Muscle of leg (tissue), 11 donors: Measurements from ENCODE around the gene SIGLEC1. TPM values are rescaled to one million over a fixed set of nuclear protein-coding genes. Genes with fewer than 3 reads are reported as not detected.

Experiments
- DNase-seq: peaks from one replicate; pipeline ENCODE4 v3.0.0; 2013
- H3K27ac ChIP-seq: one replicate; pipeline ENCODE4 v1.5.1; 2013; ENCODE audit warnings: mild to moderate bottlenecking, low read length, control low read depth
- H3K27me3 ChIP-seq: one replicate; pipeline ENCODE4 v1.6.1; 2013; ENCODE audit warnings: low read length; ENCODE audit not compliant: control insufficient read depth, insufficient read depth
- H3K36me3 ChIP-seq: one replicate; pipeline ENCODE4 v1.6.1; 2013; ENCODE audit warnings: low read length; ENCODE audit not compliant: control insufficient read depth, insufficient read depth
- H3K4me1 ChIP-seq: one replicate; pipeline ENCODE4 v1.6.1; 2013; ENCODE audit warnings: low read length; ENCODE audit not compliant: control insufficient read depth, insufficient read depth
- H3K4me3 ChIP-seq: one replicate; pipeline ENCODE4 v1.5.1; 2013; ENCODE audit warnings: low read length, control low read depth
- H3K9me3 ChIP-seq: replicated peaks from 2 replicates; pipeline ENCODE4 v1.6.1; 2013; ENCODE audit warnings: low read depth, low read length; ENCODE audit not compliant: control insufficient read depth
- WGBS: methylation state at CpG from one replicate; pipeline ENCODE4 v1.1.5; 2013; ENCODE audit warnings: missing lambda C conversion rate; ENCODE audit not compliant: insufficient coverage; 5-methylcytosine and 5-hydroxymethylcytosine counted together
- polyA plus RNA-seq, 8 donors: library from polyadenylated mRNA; unstranded; fragments of 120-200 nt; gene quantifications; one replicate each; pipeline versions ENCODE4 v1.2.1 to v1.2.3, GENCODE V29; 2013; ENCODE audit warnings: inconsistent platforms in 1 of 8, low replicate concordance in 1 of 8; ENCODE audit not compliant: insufficient read length in 8 of 8, insufficient read depth in 1 of 8
- total RNA-seq: library from RNA; stranded (reverse); fragments of 120-200 nt; gene quantifications from one replicate; pipeline ENCODE4 v1.2.4, GENCODE V29; 2013

SIGLEC1 gene
- total and polyA plus RNA-seq, 9 donors: 2.1 to 6.2 (median 3.7) TPM

DNA sequence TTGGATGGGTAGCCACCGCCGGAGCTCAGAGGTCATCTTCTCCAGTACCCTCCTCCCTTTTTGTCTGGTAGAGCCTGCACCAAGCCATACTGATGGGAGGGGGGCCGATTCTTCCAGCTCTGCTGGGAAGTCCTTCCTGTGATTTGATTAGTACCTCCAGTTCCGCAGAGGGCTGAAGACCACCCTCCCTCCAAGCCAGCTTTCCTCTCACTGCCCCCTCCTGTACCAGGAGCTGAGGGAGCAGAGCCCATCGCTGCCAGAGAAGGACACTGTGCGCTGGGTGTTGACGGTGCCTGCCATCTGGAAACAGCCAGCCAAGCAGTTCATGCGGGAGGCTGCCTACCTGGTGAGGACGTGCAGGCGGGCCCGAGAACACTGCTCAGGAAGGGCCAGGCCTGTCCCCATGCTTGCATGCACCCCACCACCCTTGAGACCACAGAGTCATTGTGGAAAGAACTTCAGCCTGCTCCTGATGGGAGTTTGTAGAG lies 33.3 kb upstream of the SIGLEC1 start:
- Histone ChIP-seq H3K4me3 (no peak overlapping the region), H3K27me3 (peaks cover 8% of the 10 kb centered on the region), H3K36me3 (peaks cover 64% of the 10 kb centered on the region), H3K4me1 (peaks cover 3% of the 10 kb centered on the region), H3K27ac (no peak overlapping the region), H3K9me3 (no peaks in the 10 kb centered on the region)
- no peak for DNase-seq
- WGBS: 94% methylated on average over 5 of the region's 11 CpGs

- H3K27ac ChIP-seq: no peak overlapping the region
- 44% methylated on average over 41 of the region's 45 CpGs for WGBS
- DNase-seq: peak; percentile 38
- peaks cover 61% of the 10 kb centered on the region for H3K36me3 ChIP-seq
- no peaks in the 10 kb centered on the region for H3K9me3 ChIP-seq
- peaks cover 3% of the 10 kb centered on the region for H3K27me3 ChIP-seq
- peaks cover 7% of the 10 kb centered on the region for H3K4me1 ChIP-seq
- H3K4me3 ChIP-seq: no peak overlapping the region
These were observed 32.6 kb upstream of the SIGLEC1 start for GRCh38 chr20:3744806-3745685.

DNA sequence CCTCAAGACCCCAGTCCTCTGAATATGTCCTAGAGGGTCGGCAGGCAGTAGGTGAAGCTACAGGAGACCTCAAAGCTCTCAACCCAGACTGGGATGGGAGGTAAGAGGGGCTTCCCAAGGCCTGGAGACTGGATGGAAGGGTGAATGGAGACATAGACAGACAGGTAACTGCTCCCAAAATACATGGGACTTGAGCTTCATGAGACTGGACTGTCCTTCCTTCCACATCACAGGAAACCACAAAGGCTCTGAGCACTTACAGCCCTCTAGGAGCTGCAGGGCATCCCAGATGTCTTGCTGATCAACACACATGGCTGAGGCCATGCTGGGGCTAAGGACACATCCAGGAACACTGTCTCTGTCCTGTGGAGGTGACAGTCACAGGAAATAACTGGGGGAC lies 31.6 kb upstream of the SIGLEC1 start:
- H3K27ac ChIP-seq: no peak overlapping the region
- peaks cover 11% of the 10 kb centered on the region for H3K4me1 ChIP-seq

DNA sequence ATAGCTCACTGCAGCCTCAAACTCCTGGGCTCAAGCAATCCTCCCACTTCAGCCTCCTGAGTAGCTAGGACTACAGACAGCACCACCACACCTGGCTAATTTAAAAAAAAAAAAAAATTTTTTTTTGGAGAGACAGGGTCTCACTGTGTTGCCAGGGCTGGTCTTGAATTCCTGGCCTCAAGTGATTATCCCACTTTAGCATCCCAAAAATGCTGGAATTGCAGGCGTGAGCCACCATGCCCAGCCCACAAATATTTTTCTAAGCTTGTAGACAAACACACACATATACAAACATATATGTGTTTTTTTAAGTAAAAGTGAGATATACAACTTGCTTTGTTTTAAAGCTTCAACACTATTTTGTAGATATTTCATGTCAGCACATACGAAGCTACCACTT lies 30.9 kb upstream of the SIGLEC1 start:
- Histone ChIP-seq H3K27me3 (peaks cover 2% of the 10 kb centered on the region), H3K4me3 (no peak overlapping the region), H3K9me3 (no peaks in the 10 kb centered on the region), H3K4me1 (peaks cover 14% of the 10 kb centered on the region), H3K27ac (no peak overlapping the region), H3K36me3 (peaks cover 57% of the 10 kb centered on the region)
- no peak for DNase-seq
- WGBS: no CpG with 5 or more reads among the region's 2 CpGs

More for the DNA sequence above, 31.6 kb upstream of the SIGLEC1 start:
- Histone ChIP-seq H3K36me3 (peaks cover 60% of the 10 kb centered on the region), H3K9me3 (no peaks in the 10 kb centered on the region), H3K27me3 (peaks cover 2% of the 10 kb centered on the region), H3K4me3 (no peak overlapping the region)
- no peak for DNase-seq
- no CpG with 5 or more reads among the region's 1 CpG for WGBS

DNA sequence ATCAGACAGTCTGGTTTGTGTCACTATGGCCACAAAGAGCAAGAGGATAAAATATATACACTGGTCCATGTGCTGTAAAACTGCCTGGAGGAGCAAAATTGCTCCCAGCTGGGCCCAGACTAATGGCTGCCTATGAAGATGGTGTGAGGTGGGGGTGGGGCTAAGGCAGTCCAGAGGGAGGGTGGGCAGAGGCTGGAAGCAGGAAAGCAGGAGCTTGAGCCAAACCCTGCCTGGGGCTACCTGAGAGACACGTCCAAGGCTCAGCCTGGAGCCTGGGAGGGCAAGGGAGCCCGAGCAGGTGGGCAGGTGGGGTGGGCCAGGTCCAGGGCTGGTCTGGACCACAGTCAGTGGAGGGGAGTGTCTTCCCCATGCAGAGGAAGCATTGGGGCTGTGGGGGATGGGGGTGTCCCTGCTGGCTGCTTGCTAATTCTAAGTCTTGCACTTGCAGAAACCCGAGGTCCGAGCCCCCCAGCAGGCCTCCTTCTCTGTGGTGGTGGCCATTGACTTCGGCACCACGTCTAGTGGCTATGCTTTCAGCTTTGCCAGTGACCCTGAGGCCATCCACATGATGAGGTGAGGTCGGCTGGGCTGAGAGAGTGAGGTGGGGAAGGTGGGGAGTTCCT lies 29.5 kb upstream of the SIGLEC1 start:
- Histone ChIP-seq H3K4me1 (peaks cover 17% of the 10 kb centered on the region), H3K9me3 (no peaks in the 10 kb centered on the region), H3K27me3 (peaks cover 2% of the 10 kb centered on the region), H3K36me3 (peaks cover 46% of the 10 kb centered on the region), H3K4me3 (no peak overlapping the region), H3K27ac (no peak overlapping the region)
- WGBS: 45% methylated on average over 7 of the region's 7 CpGs
- peak; percentile 2 for DNase-seq

GRCh38 chr20:3740615-3741301 lies 28.4 kb upstream of the SIGLEC1 start:
- Histone ChIP-seq H3K4me3 (no peak overlapping the region), H3K9me3 (no peaks in the 10 kb centered on the region), H3K27ac (no peak overlapping the region), H3K27me3 (peaks cover 2% of the 10 kb centered on the region), H3K36me3 (peaks cover 46% of the 10 kb centered on the region), H3K4me1 (peaks cover 17% of the 10 kb centered on the region)
- no peak for DNase-seq
- WGBS: 79% methylated on average over 8 of the region's 15 CpGs

DNA sequence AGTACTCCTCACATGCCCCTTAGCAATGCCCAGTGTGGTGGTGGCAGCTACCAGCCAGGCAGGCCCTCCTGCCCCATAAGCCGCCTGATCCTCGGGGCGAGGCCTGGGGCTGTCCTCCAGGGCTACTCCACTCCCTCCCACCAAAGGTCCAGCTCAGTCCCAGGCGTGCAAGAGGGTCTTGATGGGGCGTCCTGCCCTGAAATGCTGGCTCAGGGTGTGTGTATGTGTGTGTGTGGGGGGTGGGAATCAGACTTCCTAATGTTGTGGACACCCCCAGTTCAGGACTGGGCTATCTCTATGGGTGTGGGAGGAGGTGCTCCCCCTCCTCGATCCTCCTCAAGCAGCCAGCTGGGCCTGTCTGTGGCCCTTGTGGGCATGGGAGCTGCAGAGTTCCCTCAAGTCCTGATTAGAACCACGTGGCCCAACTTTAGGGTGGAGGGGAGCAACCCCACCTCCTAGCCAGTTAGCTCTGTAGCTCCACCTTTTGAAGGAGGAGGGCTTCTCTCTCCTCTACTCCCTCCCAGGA lies 27.6 kb upstream of the SIGLEC1 start:
- H3K9me3 ChIP-seq: no peaks in the 10 kb centered on the region
- H3K27me3 ChIP-seq: no peaks in the 10 kb centered on the region
- peaks cover 19% of the 10 kb centered on the region for H3K4me1 ChIP-seq
- no peak overlapping the region for H3K4me3 ChIP-seq
- no CpG with 5 or more reads among the region's 7 CpGs for WGBS
- H3K27ac ChIP-seq: peak overlapping the region; percentile 69
- DNase-seq: no peak
- H3K36me3 ChIP-seq: peaks cover 43% of the 10 kb centered on the region

DNA sequence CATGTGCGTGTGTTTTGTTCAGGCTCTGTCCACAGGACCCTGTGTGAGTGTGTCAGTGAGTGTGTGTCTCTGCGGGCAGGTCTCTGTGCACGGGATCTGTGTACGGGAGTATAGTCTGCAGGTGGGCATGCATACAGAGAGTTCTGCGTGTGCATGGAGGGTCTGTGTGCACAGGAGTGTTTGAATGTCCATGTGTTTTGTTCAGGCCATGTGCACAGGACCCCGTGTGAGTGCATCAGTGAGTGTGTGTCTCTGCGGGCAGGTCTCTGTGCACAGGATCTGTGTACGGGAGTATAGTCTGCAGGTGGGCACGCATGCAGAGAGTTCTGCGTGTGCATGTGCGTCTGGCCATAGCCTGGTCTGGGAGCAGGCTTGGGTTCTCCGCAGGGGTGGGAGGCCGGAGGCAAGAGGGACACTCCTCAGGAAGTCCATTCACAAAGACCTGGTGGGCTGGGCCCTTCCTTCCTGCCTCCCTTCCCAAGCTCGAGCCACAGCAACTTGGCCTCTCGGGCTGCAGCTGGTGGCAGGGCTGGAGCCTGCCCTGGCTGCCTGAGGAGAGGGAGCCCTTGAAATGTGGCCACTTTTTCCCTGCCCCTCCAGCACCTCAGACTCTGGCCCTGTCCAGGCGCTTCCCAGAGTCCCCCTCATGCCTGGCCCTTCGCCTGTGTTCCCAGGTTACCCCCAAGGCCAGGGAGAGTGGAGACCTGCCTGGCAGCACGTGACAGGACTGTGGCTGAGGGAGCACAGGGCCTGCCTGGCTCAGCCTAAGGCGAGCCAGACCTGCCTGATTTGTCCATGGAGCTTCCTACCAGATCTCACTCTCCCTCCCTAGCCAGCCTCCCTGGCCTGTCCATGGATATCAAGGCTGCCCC lies 26.9 kb upstream of the SIGLEC1 start:
- 54% methylated on average over 17 of the region's 19 CpGs for WGBS
- H3K36me3 ChIP-seq: peaks cover 37% of the 10 kb centered on the region
- DNase-seq: peak; percentile 37
- H3K9me3 ChIP-seq: no peaks in the 10 kb centered on the region
- peak overlapping the region; percentile 69 for H3K27ac ChIP-seq
- H3K4me1 ChIP-seq: peaks cover 25% of the 10 kb centered on the region
- H3K27me3 ChIP-seq: no peaks in the 10 kb centered on the region
- no peak overlapping the region for H3K4me3 ChIP-seq
